ENCODE data around the gene NAGLU.
"Not testable (repeated sequence)": the region's sequence is repeated elsewhere in the genome, so short reads cannot be mapped to it uniquely, and the experiment has no call there.

GRCh38 chr17:42555961-42556617 is 20.0 kb downstream of the NAGLU start:
- not testable (repeated sequence) for TF ChIP-seq CTCF, POLR2A (IDR thresholded peaks at IDR 0.05)

Measured in lower leg skin (tissue), 3 donors.